Breast epithelium (tissue), 4 donors: ENCODE measurements around the gene ICAM2. TPM values are rescaled to one million over a fixed set of nuclear protein-coding genes. Genes with fewer than 3 reads are reported as not detected.
A peak's percentile ranks its signal among the peaks of the same experiment; 100 is the strongest.

Source experiments
- DNase-seq, 2 donors: peaks; one replicate each; pipeline ENCODE4 v3.0.0-alpha.2; 2019; ENCODE audit warnings: low spot score in 2 of 2
- H3K27ac ChIP-seq, 2 donors: fragments of 200-600 bp; sonication (generic) in 1 of 2; one replicate each; pipeline ENCODE4 v1.5.1; 2016 to 2019; ENCODE audit warnings: mild to moderate bottlenecking in 1 of 2
- H3K27me3 ChIP-seq, 2 donors: fragments of 200-600 bp; sonication (generic) in 1 of 2; one replicate each; pipeline versions ENCODE4 v1.5.1 to v1.6.0; 2017 to 2019; ENCODE audit warnings: control low read depth in 1 of 2, mild to moderate bottlenecking in 1 of 2
- H3K36me3 ChIP-seq: fragments of 200-600 bp; one replicate; pipeline ENCODE4 v1.5.1; 2019
- H3K4me1 ChIP-seq, 2 donors: fragments of 200-600 bp; sonication (generic); one replicate each; pipeline ENCODE4 v1.5.1; 2016 to 2019; ENCODE audit warnings: control low read depth in 1 of 2
- H3K4me3 ChIP-seq, 3 donors: fragments of 200-600 bp; sonication (generic); 1 replicate in 2 of 3; 2 replicates in 1 of 3; pipeline ENCODE4 v1.5.1; 2016 to 2019; ENCODE audit warnings: mild to moderate bottlenecking in 3 of 3, moderate library complexity in 2 of 3
- H3K9me3 ChIP-seq, 2 donors: fragments of 200-600 bp; sonication (generic) in 1 of 2; one replicate each; pipeline ENCODE4 v1.5.1; 2016 to 2019; ENCODE audit warnings: control low read depth in 1 of 2
- CTCF ChIP-seq, 3 donors: fragments of 450-650 bp; IDR thresholded peaks; one replicate each; pipeline ENCODE4 v1.5.1; 2016 to 2017; ENCODE audit warnings: antibody characterized with exemption in 3 of 3, mild to moderate bottlenecking in 3 of 3, moderate library complexity in 3 of 3
- POLR2A ChIP-seq: fragments of 450-650 bp; IDR thresholded peaks from one replicate; pipeline ENCODE4 v1.6.1; 2016; ENCODE audit warnings: antibody characterized with exemption, mild to moderate bottlenecking, moderate library complexity
- POLR2AphosphoS5 ChIP-seq, 3 donors: sonication (generic); formaldehyde crosslinking; IDR thresholded peaks; one replicate each; pipeline ENCODE4 v1.6.1; 2017; ENCODE audit warnings: antibody characterized with exemption in 3 of 3
- intact Hi-C: fragments of 100-400 bp; cut with DNase I; formaldehyde crosslinking; loops from one replicate; pipeline ENCODE4 v1.15.1; 2023; ENCODE audit warnings: low total_unique reads
- total RNA-seq, 3 donors: library from RNA; depleted of rRNA; stranded (reverse); fragments of >200 nt; gene quantifications; one replicate each; pipeline ENCODE4 v1.1.0, GENCODE V29; 2016

Gene ICAM2
- total RNA-seq, 3 donors from 2014 or later, result 26.1 to 106 (median 32.2) TPM

GRCh38 chr17:63966646-63967264 is 53.7 kb downstream of the ICAM2 start:
- no peak overlapping the region for H3K27ac ChIP-seq
- intact Hi-C loops, result no loop called here
- no peaks in the 10 kb centered on the region for H3K27me3 ChIP-seq
- H3K36me3 ChIP-seq, result no peaks in the 10 kb centered on the region
- TF ChIP-seq CTCF (IDR thresholded peaks at IDR 0.05) (no peak), POLR2AphosphoS5 (IDR thresholded peaks at IDR 0.05) (no peak), POLR2A (no peak)
- DNase-seq, result no peak
- no peaks in the 10 kb centered on the region for H3K4me1 ChIP-seq
- H3K9me3 ChIP-seq, result no peaks in the 10 kb centered on the region
- H3K4me3 ChIP-seq, result no peak overlapping the region

GRCh38 chr17:63963123-63963522 is 57.3 kb downstream of the ICAM2 start:
- DNase-seq, result no peak
- intact Hi-C loops, result loop anchor here (1.0 kb wide), 1 partner anchor 35 kb away; the partner anchor contains the start of gene PRR29

GRCh38 chr17:63962298-63962744 is 58.1 kb downstream of the ICAM2 start:
- TF ChIP-seq POLR2A (no peak), CTCF (IDR thresholded peaks at IDR 0.05) (no peak), POLR2AphosphoS5 (IDR thresholded peaks at IDR 0.05) (no peak)
- Histone ChIP-seq H3K36me3 (no peaks in the 10 kb centered on the region), H3K27ac (peak overlapping the region; percentile 56 to 92), H3K4me3 (no peak overlapping the region), H3K4me1 (no peaks in the 10 kb centered on the region), H3K9me3 (no peaks in the 10 kb centered on the region), H3K27me3 (no peaks in the 10 kb centered on the region)
- intact Hi-C loops, result no loop called here
- DNase-seq, result no peak

More at GRCh38 chr17:63963123-63963522, 57.3 kb downstream of the ICAM2 start:
- no peaks in the 10 kb centered on the region for H3K36me3 ChIP-seq
- TF ChIP-seq CTCF (IDR thresholded peaks at IDR 0.05) (no peak), POLR2AphosphoS5 (IDR thresholded peaks at IDR 0.05) (peak in 1 of 3 donors; percentile 38), POLR2A (no peak)
- H3K9me3 ChIP-seq, result no peaks in the 10 kb centered on the region
- peak overlapping the region; percentile 58 to 92 for H3K27ac ChIP-seq
- no peaks in the 10 kb centered on the region for H3K27me3 ChIP-seq
- no peak overlapping the region for H3K4me3 ChIP-seq
- no peaks in the 10 kb centered on the region for H3K4me1 ChIP-seq

- TF ChIP-seq CTCF (IDR thresholded peaks at IDR 0.05) (no peak), POLR2AphosphoS5 (IDR thresholded peaks at IDR 0.05) (no peak), POLR2A (no peak)
- Histone ChIP-seq H3K27ac (peak overlapping the region; percentile 56 to 92), H3K9me3 (no peaks in the 10 kb centered on the region), H3K27me3 (no peaks in the 10 kb centered on the region), H3K4me1 (no peaks in the 10 kb centered on the region), H3K4me3 (peak overlapping the region in 2 of 3 donors; percentile 7 to 50), H3K36me3 (no peaks in the 10 kb centered on the region)
- DNase-seq, result no peak
- intact Hi-C loops, result no loop called here
Measured at GRCh38 chr17:63961355-63962212, 58.8 kb downstream of the ICAM2 start.

GRCh38 chr17:63960430-63960829 is 60.0 kb downstream of the ICAM2 start:
- Histone ChIP-seq H3K4me3 (peak overlapping the region in 2 of 3 donors; percentile 7 to 50), H3K27me3 (no peaks in the 10 kb centered on the region), H3K27ac (peak overlapping the region in 1 of 2 donors; percentile 59), H3K36me3 (no peaks in the 10 kb centered on the region), H3K4me1 (no peaks in the 10 kb centered on the region), H3K9me3 (no peaks in the 10 kb centered on the region)
- no peak for DNase-seq
- TF ChIP-seq POLR2A (no peak), CTCF (IDR thresholded peaks at IDR 0.05) (no peak), POLR2AphosphoS5 (IDR thresholded peaks at IDR 0.05) (no peak)
- intact Hi-C loops, result no loop called here
